Measurements from ENCODE around the gene PLOD2.

Gene PLOD2

DNA sequence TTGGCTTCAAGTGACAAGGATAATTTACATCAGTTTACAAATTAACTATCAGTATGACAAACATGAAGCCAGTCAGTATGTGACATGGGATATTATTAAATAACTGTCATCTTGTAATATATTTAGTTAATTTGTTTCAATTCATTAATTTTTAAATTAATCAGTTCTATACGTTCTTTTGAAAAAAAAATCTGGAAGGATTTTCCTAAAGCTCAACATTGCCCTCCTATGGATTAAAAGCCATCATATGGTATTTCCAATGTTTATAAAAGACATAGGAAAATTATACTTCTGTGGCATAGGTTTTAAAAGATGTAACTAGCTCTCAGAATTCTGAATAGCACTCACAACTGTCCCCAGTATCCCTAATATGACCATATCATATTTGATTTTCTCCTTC is 134.4 kb downstream of the PLOD2 start:
- Histone ChIP-seq H3K79me2 (ENCODE audit: insufficient read depth, low read length) (no peaks in the 10 kb centered on the region), H3K9ac (ENCODE audit: low read depth, low read length, poor library complexity, severe bottlenecking) (no peak overlapping the region), H3K9me2 (replicated peaks; ENCODE audit: low read depth, low read length) (no peaks in the 10 kb centered on the region), H3K4me2 (ENCODE audit: low read depth, low read length, poor library complexity, severe bottlenecking) (no peak overlapping the region), H3K4me3 (ENCODE audit: low read length, poor library complexity, severe bottlenecking) (no peak overlapping the region), H2AFZ (ENCODE audit: low read length) (no peak overlapping the region), H3F3A (ENCODE audit: low read depth) (no peaks in the 10 kb centered on the region), H4K20me1 (ENCODE audit: insufficient read depth, low read length, poor library complexity, severe bottlenecking) (no peaks in the 10 kb centered on the region), H3K27me3 (ENCODE audit: insufficient read depth, low read length, poor library complexity, severe bottlenecking) (no peaks in the 10 kb centered on the region), H3K9me3 (ENCODE audit: insufficient read depth, low read depth, low read length) (no peaks in the 10 kb centered on the region), H3K36me3 (ENCODE audit: insufficient read depth, low read length) (no peaks in the 10 kb centered on the region), H3K4me1 (ENCODE audit: insufficient read depth, low read length, poor library complexity, severe bottlenecking) (no peaks in the 10 kb centered on the region)
- TF ChIP-seq EZH2phosphoT487 (IDR thresholded peaks at IDR 0.05; ENCODE audit: borderline replicate concordance): no peak
- TF ChIP-seq, protein P1, sequence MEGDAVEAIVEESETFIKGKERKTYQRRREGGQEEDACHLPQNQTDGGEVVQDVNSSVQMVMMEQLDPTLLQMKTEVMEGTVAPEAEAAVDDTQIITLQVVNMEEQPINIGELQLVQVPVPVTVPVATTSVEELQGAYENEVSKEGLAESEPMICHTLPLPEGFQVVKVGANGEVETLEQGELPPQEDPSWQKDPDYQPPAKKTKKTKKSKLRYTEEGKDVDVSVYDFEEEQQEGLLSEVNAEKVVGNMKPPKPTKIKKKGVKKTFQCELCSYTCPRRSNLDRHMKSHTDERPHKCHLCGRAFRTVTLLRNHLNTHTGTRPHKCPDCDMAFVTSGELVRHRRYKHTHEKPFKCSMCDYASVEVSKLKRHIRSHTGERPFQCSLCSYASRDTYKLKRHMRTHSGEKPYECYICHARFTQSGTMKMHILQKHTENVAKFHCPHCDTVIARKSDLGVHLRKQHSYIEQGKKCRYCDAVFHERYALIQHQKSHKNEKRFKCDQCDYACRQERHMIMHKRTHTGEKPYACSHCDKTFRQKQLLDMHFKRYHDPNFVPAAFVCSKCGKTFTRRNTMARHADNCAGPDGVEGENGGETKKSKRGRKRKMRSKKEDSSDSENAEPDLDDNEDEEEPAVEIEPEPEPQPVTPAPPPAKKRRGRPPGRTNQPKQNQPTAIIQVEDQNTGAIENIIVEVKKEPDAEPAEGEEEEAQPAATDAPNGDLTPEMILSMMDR (conservative IDR thresholded peaks at IDR 0.05; ENCODE audit: low read length): no peak

DNA sequence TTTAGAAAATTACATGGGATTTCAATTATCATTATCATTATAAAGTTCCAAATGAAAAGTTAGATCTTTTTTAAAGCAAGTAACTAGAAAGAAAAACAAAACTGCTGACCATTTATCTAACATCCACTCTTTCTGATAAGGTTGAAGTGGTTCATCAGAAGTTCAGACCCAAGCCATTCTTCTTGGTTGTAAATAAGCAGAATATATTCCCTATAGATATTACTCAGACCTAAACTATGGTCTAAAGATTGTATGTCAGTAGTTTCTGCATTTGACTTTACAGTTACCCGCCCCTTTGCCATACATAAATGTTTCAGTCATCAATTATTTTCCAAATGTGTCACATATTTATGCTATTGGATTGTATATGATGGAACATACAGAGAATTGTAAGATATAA is 136.7 kb downstream of the PLOD2 start:
- Histone ChIP-seq H3K9me3 (ENCODE audit: insufficient read depth, low read depth, low read length) (no peaks in the 10 kb centered on the region), H3K27me3 (ENCODE audit: insufficient read depth, low read length, poor library complexity, severe bottlenecking) (no peaks in the 10 kb centered on the region), H3F3A (ENCODE audit: low read depth) (no peaks in the 10 kb centered on the region), H2AFZ (ENCODE audit: low read length) (no peak overlapping the region), H3K4me2 (ENCODE audit: low read depth, low read length, poor library complexity, severe bottlenecking) (no peak overlapping the region), H3K36me3 (ENCODE audit: insufficient read depth, low read length) (no peaks in the 10 kb centered on the region), H3K9me2 (replicated peaks; ENCODE audit: low read depth, low read length) (no peaks in the 10 kb centered on the region), H3K4me3 (ENCODE audit: low read length, poor library complexity, severe bottlenecking) (no peak overlapping the region), H4K20me1 (ENCODE audit: insufficient read depth, low read length, poor library complexity, severe bottlenecking) (no peaks in the 10 kb centered on the region), H3K4me1 (ENCODE audit: insufficient read depth, low read length, poor library complexity, severe bottlenecking) (no peaks in the 10 kb centered on the region), H3K79me2 (ENCODE audit: insufficient read depth, low read length) (no peaks in the 10 kb centered on the region), H3K9ac (ENCODE audit: low read depth, low read length, poor library complexity, severe bottlenecking) (no peak overlapping the region)
- TF ChIP-seq, protein P1 (conservative IDR thresholded peaks at IDR 0.05; ENCODE audit: low read length): no peak
- TF ChIP-seq EZH2phosphoT487 (IDR thresholded peaks at IDR 0.05; ENCODE audit: borderline replicate concordance): no peak

DNA sequence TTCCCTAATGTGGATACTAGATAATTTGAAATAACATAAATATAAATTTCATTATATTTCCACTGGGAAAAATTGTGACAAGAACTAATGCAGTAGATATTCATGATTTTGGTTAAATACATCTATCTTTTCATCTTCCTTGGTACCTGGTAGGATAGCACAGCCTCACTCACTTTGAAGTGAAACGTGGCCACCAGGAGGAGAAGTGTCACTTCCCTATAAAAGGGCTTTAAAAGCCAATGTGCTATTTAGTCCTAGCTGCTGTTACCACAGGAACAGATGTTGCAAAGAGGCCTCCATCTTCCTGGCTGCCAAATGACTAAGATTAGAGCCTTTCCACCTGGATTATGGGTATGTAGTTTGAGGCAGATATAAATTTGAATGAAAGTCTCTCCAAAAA is 140.0 kb downstream of the PLOD2 start:
- no peak overlapping the region for H3K4me3 ChIP-seq (ENCODE audit: low read length, poor library complexity, severe bottlenecking)

More for the DNA sequence above, 140.0 kb downstream of the PLOD2 start:
- no peaks in the 10 kb centered on the region for H3F3A ChIP-seq (ENCODE audit: low read depth)
- H3K9me3 ChIP-seq (ENCODE audit: insufficient read depth, low read depth, low read length): no peaks in the 10 kb centered on the region
- no peak overlapping the region for H3K4me2 ChIP-seq (ENCODE audit: low read depth, low read length, poor library complexity, severe bottlenecking)
- H3K36me3 ChIP-seq (ENCODE audit: insufficient read depth, low read length): no peaks in the 10 kb centered on the region
- H3K79me2 ChIP-seq (ENCODE audit: insufficient read depth, low read length): no peaks in the 10 kb centered on the region
- TF ChIP-seq EZH2phosphoT487 (IDR thresholded peaks at IDR 0.05; ENCODE audit: borderline replicate concordance): no peak
- TF ChIP-seq, protein P1 (conservative IDR thresholded peaks at IDR 0.05; ENCODE audit: low read length): no peak
- no peaks in the 10 kb centered on the region for H3K9me2 ChIP-seq (replicated peaks; ENCODE audit: low read depth, low read length)
- H2AFZ ChIP-seq (ENCODE audit: low read length): no peak overlapping the region
- no peaks in the 10 kb centered on the region for H4K20me1 ChIP-seq (ENCODE audit: insufficient read depth, low read length, poor library complexity, severe bottlenecking)
- H3K9ac ChIP-seq (ENCODE audit: low read depth, low read length, poor library complexity, severe bottlenecking): no peak overlapping the region
- no peaks in the 10 kb centered on the region for H3K4me1 ChIP-seq (ENCODE audit: insufficient read depth, low read length, poor library complexity, severe bottlenecking)
- no peaks in the 10 kb centered on the region for H3K27me3 ChIP-seq (ENCODE audit: insufficient read depth, low read length, poor library complexity, severe bottlenecking)
